ENCODE data around the gene TLR10.

DNA sequence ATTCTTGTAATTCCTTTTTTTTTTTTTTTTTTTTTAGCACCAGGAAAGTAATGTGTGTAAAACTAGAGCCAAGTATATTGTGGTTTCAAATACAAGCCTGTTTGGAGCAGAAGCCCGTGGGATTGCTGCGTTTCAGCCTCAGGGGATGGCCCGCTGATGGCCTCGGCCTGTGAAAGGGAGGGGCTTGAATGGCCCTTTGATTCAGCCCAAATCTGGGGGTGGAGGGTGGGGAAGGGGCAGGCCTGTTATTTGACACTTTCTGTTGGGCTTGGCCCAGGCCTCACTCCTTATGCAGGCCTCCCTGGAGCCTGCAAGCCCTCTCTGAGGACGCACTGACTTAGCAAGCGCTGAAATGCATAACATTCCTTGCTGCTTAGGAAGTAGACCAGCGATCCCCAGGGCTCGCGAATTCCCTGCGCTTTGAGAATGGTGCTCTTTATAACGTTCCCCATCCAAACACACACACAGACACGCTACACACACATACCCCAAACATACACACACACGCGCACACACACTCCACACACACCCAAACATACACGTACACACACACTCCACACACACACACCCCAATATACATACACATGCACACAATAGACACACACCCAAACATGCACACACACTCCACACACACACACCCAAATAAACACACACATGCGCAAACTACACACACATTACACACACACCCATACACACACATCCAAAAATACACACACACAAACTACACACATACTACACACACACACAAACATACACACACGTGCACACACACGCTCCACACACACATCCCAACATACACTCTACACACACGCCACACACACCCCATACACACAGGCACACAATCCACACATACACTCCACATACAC is 29.6 kb downstream of the TLR10 start:
- TF ChIP-seq, protein P1, sequence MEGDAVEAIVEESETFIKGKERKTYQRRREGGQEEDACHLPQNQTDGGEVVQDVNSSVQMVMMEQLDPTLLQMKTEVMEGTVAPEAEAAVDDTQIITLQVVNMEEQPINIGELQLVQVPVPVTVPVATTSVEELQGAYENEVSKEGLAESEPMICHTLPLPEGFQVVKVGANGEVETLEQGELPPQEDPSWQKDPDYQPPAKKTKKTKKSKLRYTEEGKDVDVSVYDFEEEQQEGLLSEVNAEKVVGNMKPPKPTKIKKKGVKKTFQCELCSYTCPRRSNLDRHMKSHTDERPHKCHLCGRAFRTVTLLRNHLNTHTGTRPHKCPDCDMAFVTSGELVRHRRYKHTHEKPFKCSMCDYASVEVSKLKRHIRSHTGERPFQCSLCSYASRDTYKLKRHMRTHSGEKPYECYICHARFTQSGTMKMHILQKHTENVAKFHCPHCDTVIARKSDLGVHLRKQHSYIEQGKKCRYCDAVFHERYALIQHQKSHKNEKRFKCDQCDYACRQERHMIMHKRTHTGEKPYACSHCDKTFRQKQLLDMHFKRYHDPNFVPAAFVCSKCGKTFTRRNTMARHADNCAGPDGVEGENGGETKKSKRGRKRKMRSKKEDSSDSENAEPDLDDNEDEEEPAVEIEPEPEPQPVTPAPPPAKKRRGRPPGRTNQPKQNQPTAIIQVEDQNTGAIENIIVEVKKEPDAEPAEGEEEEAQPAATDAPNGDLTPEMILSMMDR (IDR thresholded peaks at IDR 0.05; ENCODE audit: low read length) = no peak
- no peak for TF ChIP-seq EZH2 (IDR thresholded peaks at IDR 0.05; ENCODE audit: borderline replicate concordance, low read length)
